GM23248 (cell line): ENCODE results near the gene FEV.

ENCODE experiments used
- EZH2 ChIP-seq: fragments of 200-600 bp; sonication (generic); IDR thresholded peaks from 2 replicates; pipeline ENCODE4 v1.6.1; 2018; ENCODE audit warnings: antibody characterized with exemption, mild to moderate bottlenecking; ENCODE audit not compliant: insufficient read depth, poor library complexity, severe bottlenecking
- EZH2phosphoT487 ChIP-seq: fragments of 200-600 bp; sonication (generic); IDR thresholded peaks from 2 replicates; pipeline ENCODE4 v1.6.1; 2018; ENCODE audit warnings: antibody characterized with exemption, moderate library complexity, mild to moderate bottlenecking, low read depth; ENCODE audit not compliant: insufficient read depth

GRCh38 chr2:218986148-218986761 lies 1.3 kb upstream of the FEV start:
- TF ChIP-seq EZH2phosphoT487 (no peak), EZH2 (no peak)
